Stimulated activated CD4-positive, alpha-beta T cell treated with anti-CD3 and anti-CD28 coated beads, Interleukin-2, amount 100 ng/mL, for 48 hours (primary cell): ENCODE results near the gene ABCC9.

ENCODE experiments used
- DNase-seq, 2 donors: peaks; one replicate each; pipeline ENCODE4 v3.0.0-alpha.2; 2020

Gene ABCC9

DNA sequence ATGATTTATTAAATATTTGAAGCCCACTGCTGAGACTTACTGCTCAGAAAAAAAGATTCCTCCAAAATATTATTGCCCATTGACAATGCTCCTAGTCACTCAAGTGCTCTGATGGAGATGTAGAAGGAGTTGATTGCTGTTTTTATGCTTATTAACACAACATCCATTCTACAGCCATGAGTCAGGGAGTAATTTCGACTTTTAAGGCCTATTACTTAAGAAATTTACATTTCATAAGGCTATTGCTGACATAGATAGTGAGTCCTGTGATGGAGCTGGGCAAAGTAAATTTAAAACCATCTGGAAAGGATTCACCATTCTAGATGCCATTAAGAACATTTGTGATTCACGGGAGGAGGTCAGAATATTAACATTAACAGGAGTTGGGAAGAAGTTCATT, 171.9 kb downstream of the ABCC9 start:
- DNase-seq = no peak

DNA sequence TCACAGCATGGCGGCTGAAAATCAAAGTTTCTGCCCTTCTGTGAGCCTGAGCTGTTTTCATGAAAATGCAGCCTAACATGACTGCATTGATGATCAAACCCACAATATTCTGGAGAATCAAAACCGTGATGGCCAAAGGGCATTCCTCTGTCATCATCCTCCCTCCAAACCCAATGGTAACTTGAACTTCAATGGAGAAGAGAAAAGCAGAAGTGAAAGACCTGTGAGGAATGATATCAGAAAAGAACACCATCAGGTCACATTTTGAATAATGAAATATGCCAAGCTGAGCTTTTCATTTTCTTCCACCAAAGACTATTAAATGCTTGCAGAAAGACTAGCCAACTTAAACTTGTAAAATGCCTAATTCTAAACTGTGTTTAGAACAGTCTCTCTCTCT, 174.8 kb downstream of the ABCC9 start:
- no peak for DNase-seq

DNA sequence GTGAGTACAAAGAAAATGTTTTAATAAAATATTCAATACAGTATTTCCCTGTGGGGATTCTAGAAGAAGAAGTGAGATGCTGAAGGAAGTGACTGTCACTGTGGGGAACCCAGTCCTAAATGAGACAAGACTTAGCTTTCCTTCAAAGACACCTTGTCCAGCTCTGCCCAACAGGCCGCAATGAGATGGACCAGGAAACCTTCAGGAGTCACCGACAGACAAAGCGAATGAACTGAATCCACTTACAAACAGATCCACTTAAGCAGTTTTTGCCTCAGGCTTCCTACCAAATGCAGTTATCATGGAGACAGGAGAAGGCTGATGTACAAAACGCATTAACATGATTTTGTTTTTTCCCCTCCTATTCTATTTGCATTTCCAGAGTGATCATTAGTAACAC, 176.3 kb downstream of the ABCC9 start:
- DNase-seq = no peak

DNA sequence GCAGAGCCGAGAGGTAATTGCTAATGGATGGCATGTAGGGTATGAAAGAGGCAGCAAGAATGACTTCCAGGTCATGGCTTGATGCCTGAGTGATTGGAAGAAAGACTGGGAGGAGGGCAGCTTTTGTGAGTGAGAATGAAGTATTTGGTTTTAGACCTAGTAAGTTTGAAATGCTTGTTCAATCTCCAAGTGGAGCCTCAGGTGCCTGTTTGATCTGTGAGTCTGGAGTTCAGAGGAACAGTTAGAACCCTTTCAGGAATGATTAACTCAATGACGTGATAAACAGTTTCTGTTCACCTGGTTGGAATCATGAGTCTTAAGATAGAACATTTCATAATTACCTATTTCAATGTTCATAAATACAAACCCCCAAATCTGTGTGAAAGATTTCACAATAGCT, 177.2 kb downstream of the ABCC9 start:
- DNase-seq = no peak

DNA sequence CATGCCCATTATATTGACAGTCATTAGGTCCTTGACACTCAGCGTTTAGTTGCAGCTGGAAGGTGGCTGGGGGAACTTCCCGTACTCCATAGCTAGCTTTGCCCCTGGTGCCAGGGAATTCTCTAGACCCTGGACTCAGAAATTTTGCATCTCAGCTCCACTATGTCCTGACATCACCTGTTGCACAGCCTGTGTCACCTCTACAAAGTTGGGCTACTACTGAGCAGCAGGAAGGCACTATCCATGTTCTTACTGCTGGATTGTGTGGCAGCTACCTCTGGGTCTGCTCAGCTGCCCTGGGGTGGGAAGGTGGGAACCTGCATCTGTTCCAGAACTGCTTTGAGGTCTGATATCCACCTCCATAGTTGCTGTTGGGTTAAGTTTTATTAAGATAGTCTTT, 177.7 kb downstream of the ABCC9 start:
- DNase-seq = no peak

DNA sequence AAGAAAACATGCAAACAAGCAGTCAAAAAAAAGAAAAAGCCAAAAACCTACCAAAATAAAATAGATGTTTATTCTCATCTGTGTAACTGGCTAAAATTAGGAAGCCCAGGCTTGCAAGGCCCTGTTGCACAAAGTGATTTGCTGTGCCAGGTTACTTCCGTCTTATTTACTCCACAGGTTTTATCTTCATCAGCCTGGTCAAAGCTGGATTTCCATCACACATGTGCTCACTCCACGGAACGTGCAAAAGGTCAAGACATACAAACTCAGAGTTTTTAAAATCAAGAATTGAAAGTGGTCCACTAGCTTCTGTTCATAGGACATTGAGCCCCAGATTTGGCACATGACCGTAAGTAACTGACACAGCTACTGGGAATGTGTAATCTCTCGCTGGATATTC, 181.5 kb downstream of the ABCC9 start:
- no peak for DNase-seq

DNA sequence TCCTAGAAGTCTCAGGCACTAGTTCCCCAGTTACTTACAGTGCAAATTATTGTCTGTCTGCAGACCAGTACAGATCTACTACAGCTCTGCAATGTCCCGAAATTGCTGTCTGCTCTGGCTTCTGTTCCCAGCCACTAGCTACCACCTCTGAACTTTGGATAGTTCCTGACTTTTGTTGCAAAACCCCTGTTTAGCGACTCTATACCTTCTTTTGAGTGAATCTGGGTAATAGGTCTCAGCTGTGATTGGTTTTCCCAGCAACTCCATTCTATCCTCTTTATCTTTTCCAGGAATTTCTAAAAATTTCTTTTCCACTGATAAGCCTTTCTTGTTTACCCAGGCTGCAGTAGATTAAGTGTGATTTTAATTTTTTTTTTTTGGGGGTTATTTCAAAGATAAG, 183.5 kb downstream of the ABCC9 start:
- DNase-seq = no peak

DNA sequence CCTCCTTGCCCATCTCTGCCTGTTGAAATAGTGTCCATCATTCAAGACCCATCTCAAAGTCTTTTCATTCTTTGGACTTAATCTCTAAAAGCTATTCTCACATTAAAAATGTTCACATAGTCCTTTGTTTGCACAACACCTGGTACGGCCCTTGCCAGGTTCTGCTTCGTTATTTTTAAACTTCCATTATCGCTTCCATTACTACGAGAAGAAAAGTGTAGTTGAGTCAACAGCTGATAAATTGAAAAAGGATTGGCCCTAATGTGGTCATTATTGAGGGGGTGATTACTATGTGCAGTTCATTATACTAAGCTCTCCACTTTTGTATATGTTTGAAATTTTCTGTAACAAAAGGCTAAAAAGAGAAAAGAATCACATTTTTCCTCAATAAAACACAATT, 184.5 kb downstream of the ABCC9 start:
- DNase-seq = no peak

DNA sequence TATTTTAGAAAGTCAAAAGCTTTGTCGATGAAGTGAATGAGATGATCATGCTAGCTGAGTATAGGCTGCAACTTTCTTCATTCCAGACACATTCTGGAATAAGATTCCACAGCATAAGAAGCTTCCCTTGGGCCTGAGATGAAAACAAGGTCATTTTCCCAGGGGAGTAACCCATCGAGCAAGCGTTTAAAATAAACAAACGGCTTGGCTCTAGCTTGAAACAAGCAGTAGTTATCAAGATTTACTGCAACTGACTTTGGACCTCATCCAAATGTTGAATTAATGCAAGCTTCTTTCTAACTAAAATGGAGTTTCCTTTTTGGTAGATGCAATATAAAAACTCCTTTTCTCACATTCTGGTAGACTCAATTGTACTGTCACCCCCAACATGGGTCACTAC, 189.7 kb downstream of the ABCC9 start:
- no peak for DNase-seq
